NCI-H2196 treated with DMSO at 0.1 percent for 48 hours (cell line): ENCODE measurements around the gene B3GNT9.
A peak's percentile ranks its signal among the peaks of the same experiment; 100 is the strongest.

Experiments used
- DNase-seq: peaks from one replicate; lab custom pipeline; 2025; ENCODE audit not compliant: unreplicated experiment; lab: John Stamatoyannopoulos, UW

Gene B3GNT9, protein sequence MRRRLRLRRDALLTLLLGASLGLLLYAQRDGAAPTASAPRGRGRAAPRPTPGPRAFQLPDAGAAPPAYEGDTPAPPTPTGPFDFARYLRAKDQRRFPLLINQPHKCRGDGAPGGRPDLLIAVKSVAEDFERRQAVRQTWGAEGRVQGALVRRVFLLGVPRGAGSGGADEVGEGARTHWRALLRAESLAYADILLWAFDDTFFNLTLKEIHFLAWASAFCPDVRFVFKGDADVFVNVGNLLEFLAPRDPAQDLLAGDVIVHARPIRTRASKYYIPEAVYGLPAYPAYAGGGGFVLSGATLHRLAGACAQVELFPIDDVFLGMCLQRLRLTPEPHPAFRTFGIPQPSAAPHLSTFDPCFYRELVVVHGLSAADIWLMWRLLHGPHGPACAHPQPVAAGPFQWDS

DNA sequence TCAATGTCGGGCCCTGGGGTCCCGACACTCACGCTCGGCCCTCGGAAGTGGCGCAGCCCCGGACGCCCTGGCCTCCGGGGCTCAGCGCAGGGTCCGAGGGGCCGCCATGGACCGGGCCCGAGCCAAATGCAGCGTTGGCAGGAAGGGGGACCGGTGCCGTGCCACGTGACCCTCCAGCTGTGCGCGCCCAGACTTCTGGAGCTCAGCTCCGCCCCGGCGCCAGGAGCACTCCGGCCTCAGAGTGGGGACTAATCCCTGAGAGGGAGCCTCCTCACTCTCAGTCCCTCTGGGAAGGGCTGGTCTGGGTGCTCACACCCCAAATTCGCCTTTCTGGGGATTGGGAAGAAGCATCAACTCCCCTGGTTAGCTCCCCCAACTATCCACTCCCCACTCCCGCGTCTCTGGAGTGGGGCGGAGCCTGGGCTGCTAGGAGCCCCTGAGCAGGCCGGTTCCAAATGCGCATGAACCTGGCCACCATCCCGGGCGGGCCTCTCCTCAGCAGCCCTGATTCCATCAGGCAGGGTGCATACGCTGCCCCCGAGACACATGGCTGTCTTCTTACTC is at the start of gene B3GNT9:
TSS of gene B3GNT9 (minus strand) at position 166 of the 564 bp plus-strand sequence. CDS start 513 bp downstream, outside the sequence.
- peak; percentile 24 for DNase-seq

DNA sequence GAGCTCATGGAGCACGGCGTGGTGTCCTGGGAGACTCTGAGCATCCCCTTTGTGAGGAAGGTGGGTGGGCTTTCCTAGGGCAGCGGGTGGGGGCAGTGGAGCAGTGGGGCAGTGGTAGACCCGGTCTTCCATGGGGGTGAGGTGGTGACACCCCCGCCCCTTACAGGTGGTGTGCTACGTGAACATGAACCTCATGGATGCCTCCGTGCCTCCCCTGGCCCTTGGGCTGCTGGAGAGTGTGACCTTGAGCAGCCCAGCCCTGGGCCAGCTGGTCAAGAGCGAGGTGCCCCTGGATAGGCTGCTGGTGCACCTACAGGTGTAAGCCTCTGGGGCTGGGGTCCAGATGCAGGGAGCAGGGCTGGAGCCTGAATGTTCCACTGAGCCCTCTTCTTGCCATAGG is 49.7 kb upstream of the B3GNT9 start:
- no peak for DNase-seq

DNA sequence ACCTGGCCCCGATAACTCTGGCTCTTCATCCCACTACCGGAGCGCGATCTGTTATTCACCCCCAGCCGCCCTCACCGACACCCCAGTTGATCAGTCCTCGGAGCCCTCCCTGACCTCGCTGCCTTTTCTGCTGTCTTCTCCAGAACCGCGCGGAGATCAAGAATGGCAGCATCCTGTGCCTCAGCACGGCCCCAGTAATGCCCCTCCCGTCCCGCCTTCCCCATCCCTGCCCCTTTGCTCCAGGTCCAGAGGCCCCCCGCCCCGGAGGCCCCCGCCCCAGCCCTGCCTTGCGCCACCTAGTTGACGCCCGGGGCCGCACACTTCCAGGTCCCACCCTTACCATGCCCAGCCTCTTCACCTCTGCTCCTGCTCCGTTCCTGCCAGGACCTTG is 49.0 kb upstream of the B3GNT9 start:
- no peak for DNase-seq

- no peak for DNase-seq
Observed at GRCh38 chr16:67199011-67199807, 48.4 kb upstream of the B3GNT9 start, which contains the start of gene ELMO3. Gene ELMO3 (plus strand): TSS chr16:67199131. CDS start chr16:67199327, 196 bp downstream.

DNA sequence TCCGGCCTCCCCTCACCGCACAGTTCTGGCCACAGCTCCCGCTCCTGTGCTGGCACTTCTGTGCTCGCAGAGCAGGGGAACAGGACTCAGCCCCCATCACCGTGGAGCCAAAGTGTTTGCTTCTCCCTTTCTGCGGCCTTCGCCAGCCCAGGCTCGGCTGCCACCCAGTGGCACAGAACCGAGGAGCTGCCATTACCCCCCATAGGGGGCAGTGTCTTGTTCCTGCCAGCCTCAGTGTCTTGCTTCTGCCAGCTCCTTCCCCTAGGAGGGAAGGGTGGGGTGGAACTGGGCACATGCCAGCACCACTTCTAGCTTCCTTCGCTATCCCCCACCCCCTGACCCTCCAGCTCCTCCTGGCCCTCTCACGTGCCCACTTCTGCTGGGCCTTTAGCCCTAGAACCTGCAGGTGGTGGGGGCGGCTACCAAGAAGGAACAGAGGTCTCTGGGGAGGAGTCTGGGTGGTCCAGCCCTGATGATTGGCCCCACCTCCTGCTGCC is 47.5 kb upstream of the B3GNT9 start:
- DNase-seq: no peak

DNA sequence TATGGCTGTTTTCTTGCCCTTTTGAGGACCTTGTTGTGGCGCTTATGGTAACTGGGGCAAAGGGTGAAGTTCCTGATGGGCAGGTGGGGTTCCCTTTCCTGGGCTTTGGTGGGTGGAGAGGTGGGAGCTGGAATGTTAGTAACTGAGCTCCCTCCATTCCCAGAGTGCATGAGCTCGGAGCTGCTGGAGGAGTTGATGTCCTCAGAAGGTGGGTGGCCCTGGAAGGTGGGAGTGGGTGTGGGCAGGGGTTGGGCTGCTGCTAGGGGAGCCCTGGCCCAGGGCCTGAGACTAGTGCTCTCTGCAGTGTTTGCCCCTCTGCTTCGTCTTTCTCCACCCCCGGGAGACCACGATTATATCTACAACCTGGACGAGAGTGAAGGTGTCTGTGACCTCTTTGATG is 46.9 kb upstream of the B3GNT9 start:
- no peak for DNase-seq

GRCh38 chr16:67196881-67197280 is 46.1 kb upstream of the B3GNT9 start:
- no peak for DNase-seq

GRCh38 chr16:67195676-67196075 is 44.9 kb upstream of the B3GNT9 start:
- no peak for DNase-seq

DNA sequence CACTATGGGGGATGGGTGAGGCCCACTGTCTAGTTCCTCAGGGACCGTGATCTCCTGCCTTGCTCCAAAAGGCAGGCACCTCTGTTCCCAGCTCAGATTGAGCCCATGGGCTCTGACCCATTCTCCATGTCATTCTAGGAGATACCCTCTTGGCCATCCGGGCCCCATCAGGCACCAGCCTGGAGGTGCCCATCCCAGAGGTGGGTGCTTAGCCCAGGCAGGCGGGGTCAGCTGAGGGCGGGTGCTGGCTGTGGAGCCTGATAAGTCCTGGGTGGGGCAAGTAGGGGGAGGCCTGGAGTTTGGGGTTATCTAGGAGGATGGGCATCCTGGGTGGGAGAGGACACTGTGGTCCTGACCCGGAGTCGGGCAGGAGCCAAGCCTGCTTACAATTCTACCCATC is 43.5 kb upstream of the B3GNT9 start:
- no peak for DNase-seq

GRCh38 chr16:67193536-67193935 is 42.7 kb upstream of the B3GNT9 start:
- no peak for DNase-seq

GRCh38 chr16:67192781-67193361 is 42.1 kb upstream of the B3GNT9 start:
- DNase-seq: no peak

DNA sequence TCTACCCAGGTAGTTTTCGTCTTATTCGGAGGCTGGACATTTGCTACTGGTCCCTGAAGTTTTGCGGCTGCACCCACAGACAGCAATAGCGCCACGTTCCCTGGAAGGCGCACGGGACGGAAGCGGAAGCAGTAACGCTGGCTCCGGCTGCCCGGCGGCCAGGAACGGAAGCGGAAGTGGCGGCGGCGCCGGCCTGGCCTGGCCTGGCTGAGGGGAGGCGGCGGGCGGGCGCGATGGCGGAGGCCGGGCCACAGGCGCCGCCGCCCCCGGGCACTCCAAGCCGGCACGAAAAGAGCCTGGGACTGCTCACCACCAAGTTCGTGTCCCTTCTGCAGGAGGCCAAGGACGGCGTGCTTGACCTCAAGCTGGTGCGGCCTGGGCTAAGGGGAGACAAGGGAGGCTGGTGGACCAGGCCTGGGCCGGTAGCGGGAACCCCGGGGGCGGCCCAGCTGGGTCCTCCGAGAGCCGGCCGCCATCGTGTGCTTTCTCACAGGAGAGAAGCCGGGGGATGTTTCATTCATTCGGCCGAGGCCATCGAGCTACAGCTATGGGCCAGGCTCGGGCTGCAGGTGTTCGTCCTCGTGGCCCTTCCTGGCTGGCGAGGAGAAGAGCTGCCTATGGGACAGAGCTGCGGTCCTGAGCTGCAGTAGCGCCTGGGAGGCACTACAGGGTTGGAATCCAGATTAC is 41.3 kb upstream of the B3GNT9 start, which contains the start of gene E2F4:
TSS of gene E2F4 (plus strand) at position 161 of the 687 bp plus-strand sequence. CDS start at position 234, 73 bp downstream.
- peak; percentile 49 for DNase-seq

- no peak for DNase-seq
Observed at GRCh38 chr16:67191411-67191994, 40.7 kb upstream of the B3GNT9 start.

DNA sequence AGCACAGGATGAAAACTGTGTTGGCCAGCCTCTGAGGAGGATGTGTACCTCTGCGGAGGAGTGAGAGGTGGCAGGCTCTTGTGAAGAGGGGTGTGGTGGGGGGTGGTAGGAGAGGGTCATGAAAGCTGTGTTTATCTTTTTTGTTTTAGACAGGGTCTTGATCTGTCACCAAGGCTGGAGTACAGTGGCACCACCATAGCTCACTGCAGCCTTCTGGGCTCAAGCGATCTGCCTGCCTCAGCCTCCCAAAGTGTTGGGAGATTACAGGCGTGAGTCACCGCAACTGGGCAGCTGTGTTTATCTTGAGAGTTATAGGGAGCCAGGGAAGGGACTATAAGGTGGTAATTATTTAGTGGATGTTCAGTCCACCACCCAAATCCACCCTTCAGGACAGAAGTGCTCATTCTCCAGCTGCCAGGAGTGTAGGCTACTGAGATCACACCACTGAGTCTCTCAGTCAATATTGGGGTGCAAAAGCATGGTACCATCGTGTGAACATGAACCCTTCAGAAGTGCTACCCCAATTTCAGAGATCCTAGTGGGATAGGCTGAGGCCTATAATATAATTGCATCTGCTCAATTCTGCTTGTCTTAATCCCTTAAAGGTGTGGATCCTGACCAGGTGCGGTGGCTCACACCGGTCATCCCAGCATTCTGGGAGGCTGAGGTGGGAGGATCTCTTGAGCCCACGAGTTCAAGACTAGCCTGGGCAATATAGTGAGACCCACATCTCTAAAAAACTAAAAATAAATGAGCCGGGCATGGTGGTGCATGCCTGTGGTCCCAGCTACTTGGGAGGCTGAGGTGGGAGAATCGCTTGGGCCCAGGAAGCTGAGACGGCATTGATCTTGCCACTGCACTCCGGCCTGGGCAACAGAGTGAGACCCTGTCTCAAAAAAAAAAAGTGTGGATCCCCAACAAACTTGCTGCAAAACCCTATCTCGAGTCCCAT is 39.9 kb upstream of the B3GNT9 start:
- no peak for DNase-seq

DNA sequence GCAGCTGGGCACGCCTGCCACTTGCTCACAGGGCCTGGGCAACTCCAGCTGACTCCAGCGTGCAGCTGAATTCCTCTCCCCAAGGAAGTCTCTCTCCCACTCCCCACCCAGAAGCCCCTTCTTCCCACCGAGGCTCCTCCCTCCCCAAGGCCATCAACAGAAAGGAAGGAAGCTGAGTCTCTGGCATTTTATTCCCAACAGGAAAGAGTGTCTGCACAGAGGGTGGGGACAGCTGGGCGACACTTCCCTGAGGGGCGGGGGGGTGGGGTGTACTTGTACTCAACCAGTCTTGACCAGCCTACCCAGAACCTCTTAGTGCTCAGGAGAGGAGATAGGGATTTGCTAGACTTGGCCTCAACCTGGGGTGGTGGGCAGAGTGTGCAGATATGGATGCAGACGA is 39.2 kb upstream of the B3GNT9 start, which contains the start of gene EXOC3L1:
TSS of gene EXOC3L1 (minus strand) at position 96 of the 400 bp plus-strand sequence. CDS start 460 bp downstream, outside the sequence.
- no peak for DNase-seq

- no peak for DNase-seq
Observed at GRCh38 chr16:67188798-67189197, 38.0 kb upstream of the B3GNT9 start.

GRCh38 chr16:67188323-67188722 is 37.5 kb upstream of the B3GNT9 start:
- DNase-seq: no peak

DNA sequence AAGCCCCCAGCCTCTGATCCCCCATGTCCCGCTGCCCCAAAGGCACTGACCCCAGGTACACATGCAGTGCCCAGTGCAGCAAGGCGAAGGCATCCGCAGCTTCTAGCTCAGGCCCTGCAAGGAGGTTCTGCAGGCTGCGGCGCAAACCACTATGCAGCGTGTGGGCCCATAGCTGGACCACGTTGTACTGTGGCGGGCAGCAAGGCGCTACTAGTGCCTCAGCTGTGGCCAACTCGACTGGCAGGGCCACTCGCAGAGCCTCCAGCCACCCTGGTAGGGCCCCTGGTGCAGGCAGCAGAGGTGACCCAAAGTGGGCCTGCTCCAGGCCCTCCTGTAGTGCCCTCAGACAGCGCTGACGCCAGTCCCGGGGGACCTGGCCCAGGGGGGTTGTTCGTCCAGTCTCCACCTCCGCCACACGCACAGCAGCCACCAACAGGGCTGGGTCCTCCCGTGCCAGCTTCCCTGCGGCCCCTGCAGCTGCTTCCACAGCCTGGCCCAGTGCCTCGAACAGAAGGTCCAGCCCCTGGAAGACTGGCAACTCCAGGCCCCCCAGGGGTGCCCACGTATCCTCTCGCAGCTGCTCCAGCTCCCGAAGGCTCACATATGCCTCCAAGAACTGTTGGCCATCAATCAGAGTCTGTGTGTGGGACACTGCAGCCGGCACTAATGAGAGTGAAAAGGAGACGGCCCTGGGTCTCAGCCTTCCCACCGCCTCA is 36.5 kb upstream of the B3GNT9 start:
- DNase-seq: no peak
